ENCODE results near the gene KCTD15. TPM values are rescaled to one million over a fixed set of nuclear protein-coding genes. Genes with fewer than 3 reads are reported as not detected.

The KCTD15 gene
- total RNA-seq, 4 donors from 2014 or later, result 53.6 to 89.1 (median 72.5) TPM

- TF ChIP-seq POLR2A (IDR thresholded peaks at IDR 0.05), result no peak
- peak in 5 of 6 experiments; percentile 100 for TF ChIP-seq CTCF (IDR thresholded peaks at IDR 0.05)
- Histone ChIP-seq H3K9me3 (no peaks in the 10 kb centered on the region), H3K27ac (no peak overlapping the region), H3K36me3 (no peaks in the 10 kb centered on the region), H3K4me1 (peaks cover 0 to 23% (median 10%) of the 10 kb centered on the region in 3 donors), H3K4me3 (peak overlapping the region in 1 of 4 donors; percentile 42), H3K27me3 (peaks cover 0 to 75% (median 0%) of the 10 kb centered on the region in 4 donors)
- no peak for DNase-seq
- WGBS, 2 donors, result 16% methylated on average over 27 of the region's 49 CpGs; no CpG with 5 or more reads in 1 of the 2 donors
- intact Hi-C loops (cut with DNase I), result loop anchor here (2.0 to 5.0 kb wide), 2 partner anchors 219 to 319 kb away; no protein-coding TSS in a partner anchor
Observed at GRCh38 chr19:33778089-33778791, 18.4 kb upstream of the KCTD15 start.

DNA sequence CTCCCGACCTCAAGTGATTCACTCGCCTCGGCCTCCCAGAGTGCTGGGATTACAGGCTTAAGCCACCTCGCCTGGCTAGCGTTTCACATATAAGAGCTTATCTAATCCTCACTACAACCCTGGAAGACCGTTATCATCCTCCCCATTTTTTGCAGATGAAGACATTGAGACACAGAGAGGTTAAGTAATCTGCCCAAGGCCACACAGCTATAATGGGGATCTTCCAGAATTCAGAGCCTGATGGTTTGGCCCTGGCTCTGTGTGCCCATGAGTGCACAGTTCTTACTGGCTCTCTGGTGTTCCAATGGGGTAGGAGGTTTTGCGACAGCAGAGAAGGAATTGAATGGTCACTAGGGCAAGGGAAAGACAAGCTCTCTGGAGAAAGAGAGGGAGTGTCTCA, 16.8 kb upstream of the KCTD15 start:
- intact Hi-C loops (cut with DNase I), result loop anchor here (2.0 to 5.0 kb wide), 2 partner anchors 217 to 317 kb away; no protein-coding TSS in a partner anchor
- Histone ChIP-seq H3K4me3 (no peak overlapping the region), H3K4me1 (peaks cover 0 to 23% (median 10%) of the 10 kb centered on the region in 3 donors), H3K9me3 (no peaks in the 10 kb centered on the region), H3K27ac (no peak overlapping the region), H3K27me3 (peaks cover 0 to 72% (median 0%) of the 10 kb centered on the region in 4 donors), H3K36me3 (no peaks in the 10 kb centered on the region)
- no peak for DNase-seq
- WGBS, 2 donors, result 67 to 75% methylated on average over 6 to 7 of the region's 7 CpGs
- TF ChIP-seq CTCF (IDR thresholded peaks at IDR 0.05), result no peak
- no peak for TF ChIP-seq POLR2A (IDR thresholded peaks at IDR 0.05)

DNA sequence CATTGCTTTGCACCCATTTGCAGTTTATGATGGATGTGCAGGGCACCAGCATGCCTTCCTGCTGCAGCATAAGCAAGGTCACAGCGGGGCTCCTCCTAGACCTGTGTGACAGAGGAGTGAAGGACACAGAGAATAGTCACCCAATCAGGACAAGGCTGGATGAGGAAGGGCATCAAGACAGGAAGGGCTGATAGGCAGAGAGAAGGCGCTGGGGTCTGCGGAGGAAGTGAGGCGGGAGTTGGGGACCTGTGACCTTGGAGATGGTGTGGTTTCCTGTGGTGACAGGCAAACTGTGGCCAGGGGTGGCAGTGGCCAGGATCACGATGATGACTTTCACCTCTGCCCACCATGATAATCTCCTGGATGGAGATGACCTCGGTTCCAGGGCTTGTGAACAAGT, 16.4 kb upstream of the KCTD15 start:
- no peak for DNase-seq
- Histone ChIP-seq H3K27me3 (peaks cover 0 to 69% (median 0%) of the 10 kb centered on the region in 4 donors), H3K9me3 (no peaks in the 10 kb centered on the region)

DNA sequence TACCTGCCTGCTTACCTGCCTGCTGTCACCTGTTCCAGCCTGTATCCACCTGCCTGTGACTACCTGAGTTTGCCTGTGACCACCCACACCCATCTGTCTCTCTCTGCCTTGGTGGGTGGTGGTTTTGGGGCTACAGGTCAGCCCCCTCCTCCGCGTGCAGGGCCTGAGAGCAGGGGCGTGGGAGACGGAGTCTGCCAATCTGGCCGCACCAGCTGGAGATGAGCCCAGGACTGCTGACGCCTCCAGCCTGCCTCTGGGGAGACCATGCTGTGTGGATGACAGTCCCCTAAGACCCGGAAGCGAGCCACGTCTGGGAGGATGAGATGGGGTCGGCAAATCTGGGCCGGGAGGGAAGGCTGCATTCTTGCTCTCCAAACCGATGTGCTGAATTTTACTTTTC, 15.9 kb upstream of the KCTD15 start:
- H3K27me3 ChIP-seq, result peaks cover 0 to 69% (median 0%) of the 10 kb centered on the region in 4 donors

More for the DNA sequence above, 16.4 kb upstream of the KCTD15 start:
- H3K4me1 ChIP-seq, result peaks cover 0 to 23% (median 10%) of the 10 kb centered on the region in 3 donors
- H3K36me3 ChIP-seq, result no peaks in the 10 kb centered on the region
- H3K27ac ChIP-seq, result no peak overlapping the region
- intact Hi-C loops (cut with DNase I), result no loop called here
- TF ChIP-seq CTCF (IDR thresholded peaks at IDR 0.05) (no peak), POLR2A (IDR thresholded peaks at IDR 0.05) (no peak)
- H3K4me3 ChIP-seq, result no peak overlapping the region
- 58 to 65% methylated on average over 6 of the region's 6 CpGs for WGBS, 2 donors

More for the DNA sequence above, 15.9 kb upstream of the KCTD15 start:
- 21 to 29% methylated on average over 6 to 11 of the region's 12 CpGs for WGBS, 2 donors
- Histone ChIP-seq H3K4me3 (no peak overlapping the region), H3K27ac (no peak overlapping the region), H3K4me1 (peaks cover 0 to 23% (median 10%) of the 10 kb centered on the region in 3 donors), H3K9me3 (no peaks in the 10 kb centered on the region), H3K36me3 (no peaks in the 10 kb centered on the region)
- no peak for TF ChIP-seq POLR2A (IDR thresholded peaks at IDR 0.05)
- no peak for TF ChIP-seq CTCF (IDR thresholded peaks at IDR 0.05)
- no peak for DNase-seq
- intact Hi-C loops (cut with DNase I), result no loop called here
